RWPE2 (cell line): ENCODE measurements around the gene GARIN5A.

Experiments used
- ATAC-seq: fragments of 200-7000 bp; cut with Tn5 transposase; 3 replicates; pipeline ENCODE4 v1.9.1; 2021; ENCODE audit warnings: low read depth
- DNase-seq: peaks from one replicate; pipeline ENCODE4 v3.0.0-alpha.2; 2020; ENCODE audit warnings: low spot score
- H3K27ac ChIP-seq: fragments of 450-650 bp; 2 replicates; pipeline ENCODE4 v1.5.1; 2017; ENCODE audit warnings: mild to moderate bottlenecking; ENCODE audit not compliant: poor library complexity, severe bottlenecking
- H3K27me3 ChIP-seq: fragments of 250-450 bp; sonication (Bioruptor Pico); 2 replicates; pipeline ENCODE4 v1.5.1; 2021; ENCODE audit warnings: mild to moderate bottlenecking, moderate library complexity; ENCODE audit not compliant: insufficient read depth, poor library complexity, severe bottlenecking
- H3K36me3 ChIP-seq: fragments of 250-450 bp; sonication (Bioruptor Pico); 2 replicates; pipeline ENCODE4 v1.5.1; 2020; ENCODE audit warnings: low read depth, mild to moderate bottlenecking, moderate library complexity
- H3K4me1 ChIP-seq: fragments of 250-450 bp; sonication (Bioruptor Pico); 2 replicates; pipeline ENCODE4 v1.5.1; 2021; ENCODE audit warnings: mild to moderate bottlenecking, moderate library complexity; ENCODE audit not compliant: insufficient read depth, poor library complexity, severe bottlenecking
- H3K4me3 ChIP-seq: fragments of 250-450 bp; sonication (Bioruptor Pico); 2 replicates; pipeline ENCODE4 v1.5.1; 2021; ENCODE audit warnings: mild to moderate bottlenecking, moderate library complexity; ENCODE audit not compliant: severe bottlenecking
- H3K9me3 ChIP-seq: fragments of 250-450 bp; sonication (Bioruptor Pico); 2 replicates; pipeline ENCODE4 v1.5.1; 2021; ENCODE audit warnings: mild to moderate bottlenecking, moderate library complexity; ENCODE audit not compliant: severe bottlenecking
- CTCF ChIP-seq: fragments of 450-650 bp; IDR thresholded peaks from one replicate; pipeline ENCODE4 v1.5.1; 2017; ENCODE audit warnings: mild to moderate bottlenecking, moderate library complexity; ENCODE audit not compliant: poor library complexity, severe bottlenecking

GARIN5A gene

GRCh38 chr19:50509366-50509765 lies 32.7 kb upstream of the GARIN5A start:
- no peaks in the 10 kb centered on the region for H3K9me3 ChIP-seq
- H3K27ac ChIP-seq = no peak overlapping the region
- TF ChIP-seq CTCF = no peak
- DNase-seq (no peak), ATAC-seq (no peak)
- no peaks in the 10 kb centered on the region for H3K4me1 ChIP-seq
- H3K36me3 ChIP-seq = no peaks in the 10 kb centered on the region
- no peak overlapping the region for H3K4me3 ChIP-seq
- no peaks in the 10 kb centered on the region for H3K27me3 ChIP-seq

DNA sequence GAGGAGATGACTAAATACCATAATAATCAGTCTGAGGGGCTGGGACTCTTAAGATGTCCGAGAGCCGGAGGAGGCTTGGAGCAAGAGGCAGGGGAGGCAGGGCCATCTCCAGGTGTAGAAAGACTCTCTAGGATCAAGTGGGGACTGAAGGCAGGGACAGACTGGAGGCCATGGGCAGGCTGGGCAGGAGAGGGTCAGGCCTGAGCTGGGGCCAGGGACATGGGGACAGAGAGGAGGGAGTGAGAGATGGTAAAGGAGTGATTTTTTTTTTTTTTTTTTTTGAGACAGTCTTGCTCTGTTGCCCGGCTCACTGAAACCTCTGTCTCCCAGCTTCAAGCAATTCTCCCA lies 32.2 kb upstream of the GARIN5A start:
- no peaks in the 10 kb centered on the region for H3K36me3 ChIP-seq
- H3K4me1 ChIP-seq = no peaks in the 10 kb centered on the region
- ATAC-seq (no peak), DNase-seq (no peak)
- TF ChIP-seq CTCF = no peak
- no peaks in the 10 kb centered on the region for H3K9me3 ChIP-seq
- no peak overlapping the region for H3K4me3 ChIP-seq
- H3K27ac ChIP-seq = no peak overlapping the region
- no peaks in the 10 kb centered on the region for H3K27me3 ChIP-seq

DNA sequence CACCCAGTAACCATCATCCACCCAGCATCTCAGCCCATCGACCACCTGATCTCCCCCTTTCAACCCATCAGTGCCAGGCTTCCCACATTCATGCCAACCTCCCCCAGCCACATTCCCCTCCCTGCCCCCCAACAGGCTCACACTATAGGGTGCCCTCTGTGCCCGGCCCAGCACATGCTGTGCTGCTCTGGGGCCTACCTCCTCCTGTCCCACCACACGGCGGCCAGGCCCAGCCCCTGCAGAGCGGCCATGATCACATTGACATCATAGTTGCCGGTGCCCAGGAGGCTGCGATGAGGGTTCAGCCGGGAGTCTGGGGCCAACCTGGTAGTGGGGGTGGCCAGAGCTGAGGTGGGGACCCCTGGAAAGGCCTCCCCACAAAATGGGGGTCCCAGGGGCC lies 30.7 kb upstream of the GARIN5A start:
- ATAC-seq = no peak
- H3K27ac ChIP-seq = no peak overlapping the region

GRCh38 chr19:50506700-50507099 lies 30.1 kb upstream of the GARIN5A start:
- Histone ChIP-seq H3K4me1 (no peaks in the 10 kb centered on the region), H3K36me3 (no peaks in the 10 kb centered on the region), H3K9me3 (no peaks in the 10 kb centered on the region), H3K27ac (no peak overlapping the region), H3K4me3 (no peak overlapping the region), H3K27me3 (no peaks in the 10 kb centered on the region)
- no peak for TF ChIP-seq CTCF
- DNase-seq (no peak), ATAC-seq (no peak)

More for the DNA sequence above, 30.7 kb upstream of the GARIN5A start:
- Histone ChIP-seq H3K27me3 (no peaks in the 10 kb centered on the region), H3K9me3 (no peaks in the 10 kb centered on the region), H3K4me1 (no peaks in the 10 kb centered on the region), H3K4me3 (no peak overlapping the region), H3K36me3 (no peaks in the 10 kb centered on the region)
- no peak for DNase-seq
- TF ChIP-seq CTCF = no peak

DNA sequence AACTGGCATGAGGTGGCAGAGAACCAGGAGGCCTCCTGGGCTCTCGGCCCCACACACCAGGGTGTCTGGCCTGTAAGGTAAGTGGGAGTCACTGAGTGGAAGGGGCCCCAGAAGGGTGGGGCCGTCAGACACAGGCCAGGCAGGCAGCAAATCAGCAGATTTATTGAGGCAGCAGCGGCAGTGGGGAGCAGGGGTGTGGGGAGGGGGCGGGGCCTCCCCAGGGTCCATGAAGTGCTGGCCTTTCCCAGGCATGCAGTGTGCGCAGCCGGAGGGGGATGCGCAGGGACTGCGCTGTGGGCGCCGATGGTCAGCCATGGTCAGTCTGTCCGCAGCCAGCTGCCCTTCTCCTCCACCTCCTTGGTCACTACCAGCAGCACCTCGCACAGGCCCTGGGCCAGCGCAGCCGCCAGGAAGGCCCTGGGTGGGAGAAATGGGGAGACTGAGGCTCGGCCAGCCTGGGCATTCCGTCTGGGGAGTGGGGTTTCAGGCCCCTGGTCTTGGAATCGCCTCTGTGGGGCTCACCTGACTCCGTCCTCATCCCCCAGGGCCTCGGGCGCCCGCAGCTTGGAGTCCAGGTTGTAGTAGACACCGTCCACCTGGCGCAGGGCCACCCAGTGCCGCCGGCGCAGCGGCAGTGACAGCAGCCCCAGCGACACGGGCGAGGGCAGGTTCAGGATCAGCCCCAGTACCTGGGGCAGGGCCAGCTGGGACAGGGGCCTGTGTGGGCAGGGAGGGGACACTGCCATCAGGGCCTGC lies 29.4 kb upstream of the GARIN5A start:
- H3K4me3 ChIP-seq = no peak overlapping the region
- TF ChIP-seq CTCF = no peak
- no peaks in the 10 kb centered on the region for H3K27me3 ChIP-seq
- no peaks in the 10 kb centered on the region for H3K36me3 ChIP-seq
- H3K9me3 ChIP-seq = no peaks in the 10 kb centered on the region
- ATAC-seq = no peak
- no peak for DNase-seq
- no peak overlapping the region for H3K27ac ChIP-seq
- H3K4me1 ChIP-seq = no peaks in the 10 kb centered on the region
